Right lobe of liver (tissue), 4 donors: ENCODE data around the gene THSD7B.

Experiments
- POLR2A ChIP-seq: fragments of 450-650 bp; IDR thresholded peaks from one replicate; pipeline ENCODE4 v1.6.1; 2017; ENCODE audit warnings: antibody characterized with exemption, mild to moderate bottlenecking
- TF ChIP-seq, protein P1 (sequence below), 4 donors: fragments of 200-600 bp in 3 of 4; fragments of 450-650 bp in 1 of 4; IDR thresholded peaks; one replicate each; pipeline versions ENCODE4 v1.5.1 to v1.8.0; 2016 to 2022; ENCODE audit warnings: antibody characterized with exemption in 4 of 4, mild to moderate bottlenecking in 2 of 4
- donor health status: DM: no; HTN: no; CAD: no.
- donor health status: DM: no; HTN: no; CAD: no.
- donor health status: DM: no; HTN: yes; CAD: no.

DNA sequence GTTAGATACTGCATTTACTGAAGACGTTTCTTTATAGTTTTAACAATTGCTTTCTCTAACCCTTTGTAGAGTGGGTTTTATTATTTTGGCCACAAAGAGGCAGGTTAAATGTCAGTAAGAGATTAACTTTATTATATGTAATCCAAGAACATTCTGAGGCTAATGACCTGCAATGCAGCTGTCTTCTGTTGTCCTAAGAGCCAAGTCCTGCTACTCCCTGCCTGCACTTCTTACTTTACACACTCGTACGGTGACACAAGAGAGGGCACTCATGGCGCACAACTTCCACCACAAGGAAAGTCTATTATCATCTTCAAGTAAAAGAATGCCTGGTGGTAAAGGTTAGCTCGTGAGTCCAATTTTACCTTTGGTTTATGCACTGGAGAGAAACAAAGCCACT, 727.9 kb downstream of the THSD7B start:
- TF ChIP-seq, protein P1, sequence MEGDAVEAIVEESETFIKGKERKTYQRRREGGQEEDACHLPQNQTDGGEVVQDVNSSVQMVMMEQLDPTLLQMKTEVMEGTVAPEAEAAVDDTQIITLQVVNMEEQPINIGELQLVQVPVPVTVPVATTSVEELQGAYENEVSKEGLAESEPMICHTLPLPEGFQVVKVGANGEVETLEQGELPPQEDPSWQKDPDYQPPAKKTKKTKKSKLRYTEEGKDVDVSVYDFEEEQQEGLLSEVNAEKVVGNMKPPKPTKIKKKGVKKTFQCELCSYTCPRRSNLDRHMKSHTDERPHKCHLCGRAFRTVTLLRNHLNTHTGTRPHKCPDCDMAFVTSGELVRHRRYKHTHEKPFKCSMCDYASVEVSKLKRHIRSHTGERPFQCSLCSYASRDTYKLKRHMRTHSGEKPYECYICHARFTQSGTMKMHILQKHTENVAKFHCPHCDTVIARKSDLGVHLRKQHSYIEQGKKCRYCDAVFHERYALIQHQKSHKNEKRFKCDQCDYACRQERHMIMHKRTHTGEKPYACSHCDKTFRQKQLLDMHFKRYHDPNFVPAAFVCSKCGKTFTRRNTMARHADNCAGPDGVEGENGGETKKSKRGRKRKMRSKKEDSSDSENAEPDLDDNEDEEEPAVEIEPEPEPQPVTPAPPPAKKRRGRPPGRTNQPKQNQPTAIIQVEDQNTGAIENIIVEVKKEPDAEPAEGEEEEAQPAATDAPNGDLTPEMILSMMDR (IDR thresholded peaks at IDR 0.05): no peak
- TF ChIP-seq POLR2A: no peak
